Keratinocyte (primary cell): ENCODE data around the gene ATXN2. TPM values are rescaled to one million over a fixed set of nuclear protein-coding genes. Genes with fewer than 3 reads are reported as not detected.

Source experiments
- DNase-seq: peaks from one replicate; pipeline ENCODE4 v3.0.0-alpha.2; 2011; ENCODE audit warnings: low read depth, missing footprints, low spot score
- FAIRE-seq: peaks from 2 replicates; lab custom pipeline; 2011; peaks lifted over from hg19 to GRCh38; lab: Jason Lieb, UNC
- H2AFZ ChIP-seq: 2 replicates; pipeline ENCODE4 v1.6.0; 2012; ENCODE audit warnings: low read length, control low read depth, inconsistent platforms; ENCODE audit not compliant: control insufficient read depth
- H3K27ac ChIP-seq: 2 replicates; pipeline ENCODE4 v1.5.1; 2011; ENCODE audit warnings: low read length; ENCODE audit not compliant: control insufficient read depth, insufficient read depth
- H3K27me3 ChIP-seq: 3 replicates; pipeline ENCODE4 v1.6.0; 2011; ENCODE audit warnings: low read length; ENCODE audit not compliant: control insufficient read depth, insufficient read depth; ENCODE audit errors: extremely low read depth
- H3K36me3 ChIP-seq, 2 experiments: 2 replicates in 1 of 2; 3 replicates in 1 of 2; pipeline ENCODE4 v1.5.1; 2011; ENCODE audit warnings: low read length in 2 of 2, mild to moderate bottlenecking in 1 of 2; ENCODE audit not compliant: control insufficient read depth in 2 of 2, insufficient read depth in 2 of 2; ENCODE audit errors: extremely low read depth in 1 of 2
- H3K4me1 ChIP-seq: 3 replicates; pipeline ENCODE4 v1.5.1; 2011; ENCODE audit warnings: low read length; ENCODE audit not compliant: control insufficient read depth, insufficient read depth; ENCODE audit errors: extremely low read depth
- H3K4me2 ChIP-seq: 3 replicates; pipeline ENCODE4 v1.6.0; 2011; ENCODE audit warnings: low read depth, low read length; ENCODE audit not compliant: control insufficient read depth, insufficient read depth; ENCODE audit errors: extremely low read depth
- H3K4me3 ChIP-seq, 3 experiments: fragments of 200-600 bp in 1 of 3; sonication (generic) in 1 of 3; 2 replicates in 2 of 3; 3 replicates in 1 of 3; pipeline ENCODE4 v1.5.1; 2011 to 2016; ENCODE audit warnings: low read length in 3 of 3, mild to moderate bottlenecking in 3 of 3, control low read depth in 2 of 3, inconsistent platforms in 1 of 3, low read depth in 1 of 3, mixed read lengths in 1 of 3, mixed run types in 1 of 3, moderate library complexity in 1 of 3; ENCODE audit not compliant: control insufficient read depth in 2 of 3, insufficient read depth in 2 of 3; ENCODE audit errors: extremely low read depth in 1 of 3
- H3K79me2 ChIP-seq: 2 replicates; pipeline ENCODE4 v1.6.0; 2012; ENCODE audit warnings: low read length; ENCODE audit not compliant: control insufficient read depth, insufficient read depth
- H3K9ac ChIP-seq: 3 replicates; pipeline ENCODE4 v1.6.0; 2011; ENCODE audit warnings: low read length; ENCODE audit not compliant: control insufficient read depth, insufficient read depth; ENCODE audit errors: extremely low read depth
- H3K9me1 ChIP-seq: 3 replicates; pipeline ENCODE4 v1.6.0; 2011; ENCODE audit warnings: low read length; ENCODE audit not compliant: control insufficient read depth, insufficient read depth; ENCODE audit errors: extremely low read depth
- H3K9me3 ChIP-seq: 2 replicates; pipeline ENCODE4 v1.5.1; 2012; ENCODE audit warnings: low read depth, low read length; ENCODE audit not compliant: control insufficient read depth
- H4K20me1 ChIP-seq: 3 replicates; pipeline ENCODE4 v1.6.0; 2011; ENCODE audit warnings: low read length; ENCODE audit not compliant: control insufficient read depth, insufficient read depth; ENCODE audit errors: extremely low read depth
- EZH2 ChIP-seq: IDR thresholded peaks from one replicate; pipeline ENCODE4 v1.6.1; 2012; ENCODE audit warnings: inconsistent platforms, mild to moderate bottlenecking, low read length, moderate library complexity
- dilution Hi-C: fragments of 300-500 bp; cut with MboI; formaldehyde crosslinking; loops from one replicate; pipeline ENCODE4 v1.7.0; 2020; ENCODE audit warnings: low sequenced_read_pairs; ENCODE audit not compliant: extremely low pct_ligation_motif_present
- polyA plus RNA-seq, 5 experiments: library from polyadenylated mRNA; depleted of rRNA in 3 of 5; stranded (reverse) in 3 of 5; stranded (forward) in 1 of 5; unstranded in 1 of 5; fragments of >200 nt; gene quantifications; 1 replicate in 1 of 5; 2 replicates in 3 of 5; 3 replicates in 1 of 5; pipeline versions ENCODE4 v1.2.1 to v1.2.3, GENCODE V29; 2011 to 2012; ENCODE audit warnings: missing spikeins in 2 of 5, low read depth in 1 of 5, low replicate concordance in 1 of 5
- TF ChIP-seq, protein P1 (sequence below), 3 experiments: IDR thresholded peaks in 1 of 3; conservative IDR thresholded peaks in 1 of 3; optimal IDR thresholded peaks in 1 of 3; 2 replicates in 2 of 3; 3 replicates in 1 of 3; pipeline versions ENCODE3 to v1.5.1; 2011; ENCODE audit warnings: low read length in 3 of 3, mild to moderate bottlenecking in 3 of 3, moderate library complexity in 2 of 3, control low read depth in 1 of 3, inconsistent platforms in 1 of 3; ENCODE audit not compliant: insufficient read depth in 2 of 3; ENCODE audit errors: extremely low read depth in 1 of 3

ATXN2 gene
- polyA plus RNA-seq, 1 donor (not counting 4 experiments of a cell fraction or from before 2014, with no cell fraction given), result 19.6 TPM

DNA sequence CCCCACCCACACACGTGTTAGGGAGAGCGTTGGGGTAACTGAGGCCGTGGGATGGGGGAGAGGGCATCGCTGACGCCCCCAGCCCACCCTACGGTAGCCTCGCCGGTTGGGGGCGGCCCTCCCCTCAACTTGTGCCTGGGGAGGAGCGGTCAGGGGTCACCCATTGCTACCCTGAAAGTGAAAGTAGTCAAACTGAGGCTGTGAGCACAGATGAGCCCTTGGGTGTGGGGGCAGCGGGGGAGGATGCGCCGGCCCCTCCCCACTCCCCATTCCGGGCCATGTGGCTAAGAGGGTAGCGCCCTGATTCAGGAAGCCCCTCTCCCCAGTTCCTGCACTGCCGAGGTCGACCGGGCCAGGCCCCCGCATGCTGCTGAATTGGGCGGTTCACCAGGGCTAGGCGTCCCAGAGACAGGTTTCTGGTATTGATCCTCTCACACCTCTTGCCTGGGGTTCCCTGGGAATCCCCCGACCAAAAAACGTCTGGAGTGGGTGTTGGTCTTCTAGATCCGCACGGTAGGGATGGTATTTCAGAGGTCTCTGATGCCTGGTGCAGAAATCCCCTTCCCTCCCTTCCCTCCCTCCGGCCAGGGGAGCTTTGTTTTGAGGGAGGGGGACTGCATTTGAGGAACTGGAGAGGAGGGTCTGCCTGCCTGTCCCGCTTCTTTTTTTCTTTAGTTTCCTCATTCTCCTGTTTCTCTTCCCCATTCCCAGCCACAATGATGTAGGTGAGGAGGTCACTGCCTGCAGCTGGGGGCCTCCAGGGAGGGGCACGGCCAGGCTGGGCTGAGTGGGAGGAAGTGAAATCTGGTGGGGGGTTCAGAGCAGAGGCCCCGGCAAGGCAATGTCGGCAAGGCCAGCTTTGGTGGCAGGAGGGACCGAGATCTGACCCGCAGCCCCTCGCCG, 192.4 kb downstream of the ATXN2 start:
- peaks cover 54% of the 10 kb centered on the region for H3K79me2 ChIP-seq
- DNase-seq, result no peak

DNA sequence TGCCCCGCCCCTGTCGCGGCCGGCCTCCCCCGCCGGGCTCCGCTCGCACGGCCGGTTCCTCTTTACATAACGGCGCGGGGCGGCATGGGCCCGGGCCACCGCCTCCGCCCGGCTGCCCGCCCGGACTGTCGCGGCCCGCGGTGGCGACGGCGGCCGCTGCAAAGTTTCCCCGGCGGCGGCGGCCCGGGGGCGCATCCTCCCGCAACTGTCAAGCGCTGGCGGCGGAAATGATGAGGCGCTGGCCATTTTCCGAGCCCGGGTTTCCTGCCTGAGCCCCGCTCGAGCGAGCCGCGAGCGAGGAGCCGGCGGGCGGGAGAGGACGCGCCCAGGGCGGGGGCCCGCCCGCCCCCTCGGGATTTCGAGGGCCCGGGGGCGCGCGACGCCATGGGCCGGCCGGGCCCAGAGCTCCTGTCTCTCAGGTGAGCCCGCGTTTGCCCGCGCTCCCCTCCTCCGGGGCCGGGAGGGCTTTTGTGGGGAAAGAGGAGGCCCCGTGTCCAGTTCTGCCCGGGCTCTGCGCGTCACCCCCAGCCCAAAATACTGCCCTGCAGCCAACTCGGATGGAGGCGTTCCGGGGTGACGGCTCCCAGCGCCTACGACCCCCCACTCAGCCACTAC, 193.1 kb downstream of the ATXN2 start, which contains the start of gene SH2B3:
TSS of gene SH2B3 (plus strand) at position 65 of the 615 bp plus-strand sequence. CDS start 12,223 bp downstream, outside the sequence.
- no peak for TF ChIP-seq EZH2
- TF ChIP-seq, protein P1, sequence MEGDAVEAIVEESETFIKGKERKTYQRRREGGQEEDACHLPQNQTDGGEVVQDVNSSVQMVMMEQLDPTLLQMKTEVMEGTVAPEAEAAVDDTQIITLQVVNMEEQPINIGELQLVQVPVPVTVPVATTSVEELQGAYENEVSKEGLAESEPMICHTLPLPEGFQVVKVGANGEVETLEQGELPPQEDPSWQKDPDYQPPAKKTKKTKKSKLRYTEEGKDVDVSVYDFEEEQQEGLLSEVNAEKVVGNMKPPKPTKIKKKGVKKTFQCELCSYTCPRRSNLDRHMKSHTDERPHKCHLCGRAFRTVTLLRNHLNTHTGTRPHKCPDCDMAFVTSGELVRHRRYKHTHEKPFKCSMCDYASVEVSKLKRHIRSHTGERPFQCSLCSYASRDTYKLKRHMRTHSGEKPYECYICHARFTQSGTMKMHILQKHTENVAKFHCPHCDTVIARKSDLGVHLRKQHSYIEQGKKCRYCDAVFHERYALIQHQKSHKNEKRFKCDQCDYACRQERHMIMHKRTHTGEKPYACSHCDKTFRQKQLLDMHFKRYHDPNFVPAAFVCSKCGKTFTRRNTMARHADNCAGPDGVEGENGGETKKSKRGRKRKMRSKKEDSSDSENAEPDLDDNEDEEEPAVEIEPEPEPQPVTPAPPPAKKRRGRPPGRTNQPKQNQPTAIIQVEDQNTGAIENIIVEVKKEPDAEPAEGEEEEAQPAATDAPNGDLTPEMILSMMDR (optimal IDR thresholded peaks at IDR 0.05 in 1 of 3, IDR thresholded peaks at IDR 0.05 in 1 of 3, conservative IDR thresholded peaks at IDR 0.05 in 1 of 3; ENCODE audit: extremely low read depth in 1 of 3, insufficient read depth in 2 of 3, low read length in 3 of 3), result no peak
- H4K20me1 ChIP-seq, result peaks cover 5% of the 10 kb centered on the region
- H3K36me3 ChIP-seq, result peaks cover 0 to 11% of the 10 kb centered on the region in 2 experiments
- H2AFZ ChIP-seq, result peak within 1 kb of the TSS; percentile 46
- peak within 1 kb of the TSS; percentile 61 for H3K27ac ChIP-seq
- dilution Hi-C loops, result no loop called here
- peak within 1 kb of the TSS; percentile 83 for H3K9ac ChIP-seq
- H3K9me1 ChIP-seq, result no peaks in the 10 kb centered on the region
- peaks cover 38% of the 10 kb centered on the region for H3K4me1 ChIP-seq
- DNase-seq, result no peak
- H3K4me3 ChIP-seq, result peak within 1 kb of the TSS; percentile 73 to 88 (median 83)
- H3K27me3 ChIP-seq, result no peaks in the 10 kb centered on the region
- peak within 1 kb of the TSS; percentile 87 for H3K4me2 ChIP-seq
- no peaks in the 10 kb centered on the region for H3K9me3 ChIP-seq
- H3K79me2 ChIP-seq, result peaks cover 47% of the 10 kb centered on the region
- no peak for FAIRE-seq

More for the DNA sequence above, 192.4 kb downstream of the ATXN2 start:
- no peaks in the 10 kb centered on the region for H3K27me3 ChIP-seq
- H4K20me1 ChIP-seq, result peaks cover 5% of the 10 kb centered on the region
- peak overlapping the region; percentile 87 for H3K4me2 ChIP-seq
- H2AFZ ChIP-seq, result peak overlapping the region; percentile 46
- dilution Hi-C loops, result no loop called here
- H3K27ac ChIP-seq, result peak overlapping the region; percentile 61
- peak overlapping the region; percentile 73 to 88 (median 83) for H3K4me3 ChIP-seq
- FAIRE-seq, result no peak
- peaks cover 38% of the 10 kb centered on the region for H3K4me1 ChIP-seq
- H3K36me3 ChIP-seq, result peaks cover 0 to 11% of the 10 kb centered on the region in 2 experiments
- TF ChIP-seq, protein P1 (optimal IDR thresholded peaks at IDR 0.05 in 1 of 3, IDR thresholded peaks at IDR 0.05 in 1 of 3, conservative IDR thresholded peaks at IDR 0.05 in 1 of 3; ENCODE audit: extremely low read depth in 1 of 3, insufficient read depth in 2 of 3, low read length in 3 of 3), result no peak
- H3K9me1 ChIP-seq, result no peaks in the 10 kb centered on the region
- peak overlapping the region; percentile 83 for H3K9ac ChIP-seq
- no peaks in the 10 kb centered on the region for H3K9me3 ChIP-seq
